PFSK-1 (cell line): ENCODE measurements around the gene C22orf31.

Experiments used
- FOXP2 ChIP-seq: optimal IDR thresholded peaks from 2 replicates; pipeline ENCODE3; 2011; ENCODE audit warnings: borderline replicate concordance, control low read depth, inconsistent platforms; ENCODE audit not compliant: insufficient read depth; ENCODE audit errors: extremely low read length, extremely low read depth
- POLR2AphosphoS5 ChIP-seq: IDR thresholded peaks from 2 replicates; pipeline ENCODE4 v1.6.1; 2012; ENCODE audit warnings: low read depth, mild to moderate bottlenecking, control low read depth, low read length, moderate library complexity
- SIN3A ChIP-seq: IDR thresholded peaks from 2 replicates; pipeline ENCODE4 v1.6.1; 2012; ENCODE audit warnings: mild to moderate bottlenecking, low read length, moderate library complexity, borderline replicate concordance; ENCODE audit not compliant: insufficient read depth
- TAF1 ChIP-seq: IDR thresholded peaks from 2 replicates; pipeline ENCODE4 v1.6.1; 2012; ENCODE audit warnings: low read length, control low read depth, borderline replicate concordance; ENCODE audit not compliant: insufficient read depth
- TF ChIP-seq, protein P1 (sequence below), 2 experiments: IDR thresholded peaks; 2 replicates each; pipeline versions ENCODE4 v1.6.1 to v1.8.0; 2011 to 2012; ENCODE audit warnings: low read depth in 2 of 2, low read length in 2 of 2, control low read depth in 1 of 2, inconsistent platforms in 1 of 2, mild to moderate bottlenecking in 1 of 2, moderate library complexity in 1 of 2; ENCODE audit not compliant: insufficient read depth in 1 of 2

The C22orf31 gene

DNA sequence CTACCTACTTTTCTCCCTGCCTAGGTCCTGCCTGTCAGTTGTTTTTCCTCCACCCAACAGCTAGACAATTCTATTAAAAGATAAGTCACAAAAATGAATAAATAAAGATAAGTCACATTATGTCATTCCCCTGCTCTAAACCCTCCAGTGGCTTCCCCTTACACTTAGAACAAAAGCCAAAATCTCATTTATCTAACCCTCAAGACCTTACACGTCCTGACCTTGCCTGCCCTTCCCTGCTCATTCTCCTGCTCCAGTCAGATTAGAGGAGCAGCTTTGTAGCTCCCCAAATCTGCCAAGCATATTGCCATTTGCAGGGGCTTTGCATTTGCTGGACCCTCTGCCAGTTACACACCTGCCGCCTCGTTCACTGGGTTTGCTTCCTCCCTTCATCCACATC lies 27.9 kb upstream of the C22orf31 start:
- TF ChIP-seq FOXP2: no peak
- no peak for TF ChIP-seq POLR2AphosphoS5
- no peak for TF ChIP-seq TAF1
- TF ChIP-seq, protein P1, sequence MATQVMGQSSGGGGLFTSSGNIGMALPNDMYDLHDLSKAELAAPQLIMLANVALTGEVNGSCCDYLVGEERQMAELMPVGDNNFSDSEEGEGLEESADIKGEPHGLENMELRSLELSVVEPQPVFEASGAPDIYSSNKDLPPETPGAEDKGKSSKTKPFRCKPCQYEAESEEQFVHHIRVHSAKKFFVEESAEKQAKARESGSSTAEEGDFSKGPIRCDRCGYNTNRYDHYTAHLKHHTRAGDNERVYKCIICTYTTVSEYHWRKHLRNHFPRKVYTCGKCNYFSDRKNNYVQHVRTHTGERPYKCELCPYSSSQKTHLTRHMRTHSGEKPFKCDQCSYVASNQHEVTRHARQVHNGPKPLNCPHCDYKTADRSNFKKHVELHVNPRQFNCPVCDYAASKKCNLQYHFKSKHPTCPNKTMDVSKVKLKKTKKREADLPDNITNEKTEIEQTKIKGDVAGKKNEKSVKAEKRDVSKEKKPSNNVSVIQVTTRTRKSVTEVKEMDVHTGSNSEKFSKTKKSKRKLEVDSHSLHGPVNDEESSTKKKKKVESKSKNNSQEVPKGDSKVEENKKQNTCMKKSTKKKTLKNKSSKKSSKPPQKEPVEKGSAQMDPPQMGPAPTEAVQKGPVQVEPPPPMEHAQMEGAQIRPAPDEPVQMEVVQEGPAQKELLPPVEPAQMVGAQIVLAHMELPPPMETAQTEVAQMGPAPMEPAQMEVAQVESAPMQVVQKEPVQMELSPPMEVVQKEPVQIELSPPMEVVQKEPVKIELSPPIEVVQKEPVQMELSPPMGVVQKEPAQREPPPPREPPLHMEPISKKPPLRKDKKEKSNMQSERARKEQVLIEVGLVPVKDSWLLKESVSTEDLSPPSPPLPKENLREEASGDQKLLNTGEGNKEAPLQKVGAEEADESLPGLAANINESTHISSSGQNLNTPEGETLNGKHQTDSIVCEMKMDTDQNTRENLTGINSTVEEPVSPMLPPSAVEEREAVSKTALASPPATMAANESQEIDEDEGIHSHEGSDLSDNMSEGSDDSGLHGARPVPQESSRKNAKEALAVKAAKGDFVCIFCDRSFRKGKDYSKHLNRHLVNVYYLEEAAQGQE (IDR thresholded peaks at IDR 0.05; ENCODE audit: insufficient read depth in 1 of 2, low read depth in 2 of 2, low read length in 2 of 2): no peak
- TF ChIP-seq SIN3A: no peak

DNA sequence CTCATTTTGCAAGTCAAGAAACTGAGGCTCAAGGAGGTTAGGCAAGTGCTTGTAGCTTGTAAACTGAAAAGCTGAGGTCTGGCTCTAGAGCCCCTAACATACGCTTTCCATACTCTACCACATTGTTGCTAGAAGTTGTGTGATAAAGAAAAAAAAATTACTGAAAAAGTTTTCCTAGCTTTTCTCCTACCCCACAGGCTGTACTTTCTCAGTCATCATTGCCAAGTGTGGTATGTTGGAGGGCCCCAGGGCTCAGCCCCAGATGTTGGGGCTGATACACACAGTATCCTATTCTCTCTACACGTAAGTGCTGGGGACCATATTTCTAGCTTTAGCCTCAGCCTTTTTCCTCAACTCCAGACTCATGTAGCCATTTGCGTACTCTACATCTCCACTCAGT lies 27.2 kb upstream of the C22orf31 start:
- TF ChIP-seq TAF1 (no peak), SIN3A (no peak), FOXP2 (no peak), POLR2AphosphoS5 (no peak)
- TF ChIP-seq, protein P1 (IDR thresholded peaks at IDR 0.05; ENCODE audit: insufficient read depth in 1 of 2, low read depth in 2 of 2, low read length in 2 of 2): no peak

DNA sequence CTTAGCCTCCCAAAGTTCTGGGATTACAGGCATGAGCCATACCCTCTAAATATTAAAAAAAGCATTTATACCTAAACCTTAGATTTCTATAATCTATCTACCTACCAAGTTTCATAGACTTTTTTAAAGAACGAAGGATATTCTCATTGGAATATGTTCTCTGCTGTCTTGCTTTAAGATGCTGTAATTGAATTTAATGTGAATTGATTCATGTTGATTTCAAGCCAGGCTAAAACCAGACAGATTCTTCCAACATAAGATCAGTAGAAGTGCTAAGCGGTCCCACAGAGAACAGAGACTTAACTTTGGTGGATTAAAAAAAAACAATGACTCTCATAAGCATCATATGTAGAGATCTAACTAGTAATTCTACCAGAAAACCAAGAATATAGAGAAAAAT lies 25.4 kb upstream of the C22orf31 start:
- TF ChIP-seq TAF1 (no peak), SIN3A (no peak), FOXP2 (no peak), POLR2AphosphoS5 (no peak)
- TF ChIP-seq, protein P1 (IDR thresholded peaks at IDR 0.05; ENCODE audit: insufficient read depth in 1 of 2, low read depth in 2 of 2, low read length in 2 of 2): no peak

DNA sequence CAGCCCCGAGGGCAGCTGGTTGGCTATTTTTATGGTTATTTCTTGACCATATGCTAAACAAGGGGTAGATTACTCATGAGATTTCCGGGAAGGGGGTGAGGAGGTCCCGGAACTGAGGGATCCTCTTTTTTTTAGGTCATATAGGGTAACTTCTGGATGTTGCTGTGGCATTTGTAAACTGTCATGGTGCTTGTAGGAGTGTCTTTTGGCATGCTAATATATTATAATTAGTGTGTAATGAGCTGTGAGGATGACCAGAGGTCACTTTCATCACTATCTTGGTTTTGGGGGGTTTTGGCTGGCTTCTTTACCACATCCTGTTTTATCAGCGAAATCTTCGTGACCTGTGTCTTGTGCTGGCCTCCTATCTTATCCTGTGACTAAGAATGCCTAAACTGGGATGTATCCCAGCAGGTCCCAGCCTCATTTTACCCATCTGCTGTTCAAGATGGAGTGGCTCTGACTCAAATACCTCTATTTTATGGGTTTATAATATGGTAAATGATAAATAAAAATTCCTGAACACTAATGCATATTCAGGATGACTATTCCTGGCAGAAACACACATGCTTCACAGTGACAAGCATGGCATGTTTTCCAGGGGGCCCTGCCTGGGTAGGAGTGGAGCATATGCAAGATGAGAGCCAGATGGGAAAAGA lies 22.4 kb upstream of the C22orf31 start:
- TF ChIP-seq POLR2AphosphoS5 (no peak), TAF1 (no peak), SIN3A (no peak), FOXP2 (no peak)
- TF ChIP-seq, protein P1 (IDR thresholded peaks at IDR 0.05; ENCODE audit: insufficient read depth in 1 of 2, low read depth in 2 of 2, low read length in 2 of 2): no peak
